OCI-LY7 (cell line): Measurements from ENCODE around the gene MORN1. TPM values are rescaled to one million over a fixed set of nuclear protein-coding genes. Genes with fewer than 3 reads are reported as not detected.

ENCODE experiments used
- BruUV-seq: library from RNA; stranded (reverse); fragments of 400-500 nt; replicated peaks from 2 replicates; lab custom pipeline; 2021; lab: Mats Ljungman, UMichigan
- CTCF ChIA-PET: fragments of 300-600 bp; sonication (Branson Sonifier 250); formaldehyde crosslinking; loops from one replicate; lab custom pipeline; 2022; ENCODE audit warnings: antibody characterized with exemption; ENCODE audit not compliant: unreplicated experiment; lab: Charles Lee
- POLR2A ChIA-PET: fragments of 300-600 bp; sonication (Branson Sonifier 250); formaldehyde crosslinking; loops from one replicate; lab custom pipeline; 2022; ENCODE audit warnings: antibody characterized with exemption; lab: Charles Lee
- DNase-seq: peaks from one replicate; pipeline ENCODE4 v3.0.0-alpha.2; 2015; ENCODE audit warnings: low spot score
- H2AFZ ChIP-seq: fragments of 200-600 bp; sonication (generic), shearing (Covaris generic); 2 replicates; pipeline ENCODE4 v1.6.1; 2014; ENCODE audit warnings: mild to moderate bottlenecking, antibody characterized with exemption, low read length, moderate library complexity
- H3K27ac ChIP-seq: fragments of 200-600 bp; sonication (generic); 2 replicates; pipeline ENCODE4 v1.5.1; 2014; ENCODE audit warnings: mixed run types, low read depth, mild to moderate bottlenecking, moderate library complexity, low read length, inconsistent platforms; ENCODE audit not compliant: poor library complexity, severe bottlenecking
- H3K36me3 ChIP-seq: fragments of 200-600 bp; sonication (generic); 2 replicates; pipeline ENCODE4 v1.6.1; 2014; ENCODE audit warnings: mild to moderate bottlenecking, antibody characterized with exemption, low read length, moderate library complexity, mixed read lengths; ENCODE audit not compliant: insufficient read depth
- H3K4me1 ChIP-seq: fragments of 200-600 bp; sonication (generic); 2 replicates; pipeline ENCODE4 v1.5.1; 2014; ENCODE audit warnings: mild to moderate bottlenecking, low read length; ENCODE audit not compliant: insufficient read depth, poor library complexity, severe bottlenecking
- H3K4me2 ChIP-seq: fragments of 200-600 bp; sonication (generic); 2 replicates; pipeline ENCODE4 v1.6.1; 2014; ENCODE audit warnings: mild to moderate bottlenecking, low read length
- H3K4me3 ChIP-seq: fragments of 200-600 bp; sonication (generic); 2 replicates; pipeline ENCODE4 v1.5.1; 2014; ENCODE audit warnings: mild to moderate bottlenecking, low read depth, low read length; ENCODE audit not compliant: poor library complexity, severe bottlenecking
- H3K79me2 ChIP-seq: fragments of 200-600 bp; sonication (generic); 2 replicates; pipeline ENCODE4 v1.6.1; 2016; ENCODE audit warnings: low read depth, mild to moderate bottlenecking, low read length, moderate library complexity, mixed read lengths; ENCODE audit not compliant: insufficient read depth
- H3K9me2 ChIP-seq: fragments of 200-600 bp; sonication (generic); 2 replicates; pipeline ENCODE4 v1.6.1; 2016; ENCODE audit warnings: mild to moderate bottlenecking, low read length, mixed read lengths; ENCODE audit not compliant: insufficient read depth
- H3K9me3 ChIP-seq: fragments of 200-600 bp; sonication (generic); 2 replicates; pipeline ENCODE4 v1.6.1; 2014; ENCODE audit warnings: mild to moderate bottlenecking, mixed run types, low read length, mixed read lengths
- H4K20me1 ChIP-seq: fragments of 200-600 bp; sonication (generic); 2 replicates; pipeline ENCODE4 v1.6.1; 2014; ENCODE audit warnings: mild to moderate bottlenecking, antibody characterized with exemption, low read length, moderate library complexity, mixed read lengths; ENCODE audit not compliant: insufficient read depth
- EZH2phosphoT487 ChIP-seq: fragments of 200-600 bp; sonication (generic); IDR thresholded peaks from 2 replicates; pipeline ENCODE4 v1.6.1; 2018; ENCODE audit warnings: low read depth, borderline replicate concordance, mild to moderate bottlenecking, mixed run types, antibody characterized with exemption, low read length, moderate library complexity, mixed read lengths
- intact Hi-C: fragments of 100-400 bp; cut with micrococcal nuclease; formaldehyde crosslinking; loops from one replicate; pipeline ENCODE4 v1.10.0; 2022; ENCODE audit not compliant: unreplicated experiment
- total RNA-seq, 2 experiments: library from RNA; depleted of rRNA in 1 of 2; stranded (reverse); fragments of >200 nt in 1 of 2; shearing (Covaris generic) in 1 of 2; gene quantifications; 2 replicates each; pipeline ENCODE4 v1.2.3, GENCODE V29; 2014 to 2022
- TF ChIP-seq, protein P1 (sequence below): fragments of 200-600 bp; sonication (generic); conservative IDR thresholded peaks from 2 replicates; pipeline ENCODE4 v1.5.1; 2014; ENCODE audit warnings: mild to moderate bottlenecking, antibody characterized with exemption, low read length, moderate library complexity, mixed read lengths

MORN1 gene
- total RNA-seq, 2 experiments from 2014 or later = 13.1 to 29.7 TPM

DNA sequence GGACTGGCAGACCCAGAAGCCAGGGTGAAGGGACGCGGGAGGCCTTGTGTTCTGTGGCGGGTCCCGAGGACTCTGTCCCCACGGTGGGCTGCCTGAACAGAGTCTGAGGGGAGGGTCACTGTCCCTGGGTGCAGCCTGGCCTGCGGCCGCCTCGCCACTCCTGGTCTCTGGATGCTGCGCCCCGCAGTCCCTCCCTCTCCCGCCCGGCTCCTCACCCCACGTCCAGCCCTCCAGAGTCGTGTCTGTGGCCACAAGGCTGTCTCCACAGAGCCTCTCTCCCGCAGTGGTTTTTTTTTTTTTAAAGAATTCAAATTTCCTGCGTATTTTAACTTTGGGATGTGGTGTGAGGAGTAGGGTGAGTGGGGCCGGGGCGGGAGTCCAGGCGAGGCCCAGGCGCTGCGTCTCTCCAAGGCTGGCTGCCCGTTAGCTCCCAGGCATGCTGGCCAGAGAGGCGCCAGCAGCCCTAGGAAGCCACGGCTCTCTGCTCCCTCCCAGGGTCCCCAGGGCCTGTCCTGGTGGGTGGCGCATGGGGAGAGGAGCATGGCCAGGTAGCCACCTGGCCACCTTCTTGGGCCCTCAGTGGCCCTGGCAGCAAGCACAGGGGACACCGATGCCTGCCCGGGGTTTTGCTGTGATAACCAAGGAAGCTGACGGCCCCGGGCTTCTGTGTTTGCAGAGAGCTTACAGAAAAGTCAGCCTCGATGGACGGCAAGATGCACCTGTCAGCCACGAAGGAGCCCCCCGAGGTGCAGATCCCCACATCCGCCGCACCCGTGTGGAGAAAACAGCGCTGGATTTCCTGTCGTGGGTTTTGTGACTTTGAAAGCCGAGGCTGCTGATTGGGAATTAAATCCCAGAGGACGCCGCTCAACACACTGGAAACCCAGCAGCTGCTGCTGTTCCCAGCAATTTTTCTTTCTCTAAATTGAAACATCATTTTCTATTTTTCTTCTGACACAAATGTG is 72.8 kb downstream of the MORN1 start:
- ChIA-PET CTCF (no interaction called here), POLR2A (no interaction called here)
- no peaks in the 10 kb centered on the region for H4K20me1 ChIP-seq
- no TSS peak for BruUV-seq
- TF ChIP-seq EZH2phosphoT487 = no peak
- TF ChIP-seq, protein P1, sequence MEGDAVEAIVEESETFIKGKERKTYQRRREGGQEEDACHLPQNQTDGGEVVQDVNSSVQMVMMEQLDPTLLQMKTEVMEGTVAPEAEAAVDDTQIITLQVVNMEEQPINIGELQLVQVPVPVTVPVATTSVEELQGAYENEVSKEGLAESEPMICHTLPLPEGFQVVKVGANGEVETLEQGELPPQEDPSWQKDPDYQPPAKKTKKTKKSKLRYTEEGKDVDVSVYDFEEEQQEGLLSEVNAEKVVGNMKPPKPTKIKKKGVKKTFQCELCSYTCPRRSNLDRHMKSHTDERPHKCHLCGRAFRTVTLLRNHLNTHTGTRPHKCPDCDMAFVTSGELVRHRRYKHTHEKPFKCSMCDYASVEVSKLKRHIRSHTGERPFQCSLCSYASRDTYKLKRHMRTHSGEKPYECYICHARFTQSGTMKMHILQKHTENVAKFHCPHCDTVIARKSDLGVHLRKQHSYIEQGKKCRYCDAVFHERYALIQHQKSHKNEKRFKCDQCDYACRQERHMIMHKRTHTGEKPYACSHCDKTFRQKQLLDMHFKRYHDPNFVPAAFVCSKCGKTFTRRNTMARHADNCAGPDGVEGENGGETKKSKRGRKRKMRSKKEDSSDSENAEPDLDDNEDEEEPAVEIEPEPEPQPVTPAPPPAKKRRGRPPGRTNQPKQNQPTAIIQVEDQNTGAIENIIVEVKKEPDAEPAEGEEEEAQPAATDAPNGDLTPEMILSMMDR = no peak
- H3K4me1 ChIP-seq = no peaks in the 10 kb centered on the region
- no peak overlapping the region for H3K4me3 ChIP-seq
- no peak overlapping the region for H3K4me2 ChIP-seq
- no peaks in the 10 kb centered on the region for H3K9me3 ChIP-seq
- no peaks in the 10 kb centered on the region for H3K9me2 ChIP-seq
- DNase-seq = no peak
- no peak overlapping the region for H3K27ac ChIP-seq
- no peak overlapping the region for H2AFZ ChIP-seq
- H3K36me3 ChIP-seq = no peaks in the 10 kb centered on the region
- intact Hi-C loops = no loop called here
- no peaks in the 10 kb centered on the region for H3K79me2 ChIP-seq

DNA sequence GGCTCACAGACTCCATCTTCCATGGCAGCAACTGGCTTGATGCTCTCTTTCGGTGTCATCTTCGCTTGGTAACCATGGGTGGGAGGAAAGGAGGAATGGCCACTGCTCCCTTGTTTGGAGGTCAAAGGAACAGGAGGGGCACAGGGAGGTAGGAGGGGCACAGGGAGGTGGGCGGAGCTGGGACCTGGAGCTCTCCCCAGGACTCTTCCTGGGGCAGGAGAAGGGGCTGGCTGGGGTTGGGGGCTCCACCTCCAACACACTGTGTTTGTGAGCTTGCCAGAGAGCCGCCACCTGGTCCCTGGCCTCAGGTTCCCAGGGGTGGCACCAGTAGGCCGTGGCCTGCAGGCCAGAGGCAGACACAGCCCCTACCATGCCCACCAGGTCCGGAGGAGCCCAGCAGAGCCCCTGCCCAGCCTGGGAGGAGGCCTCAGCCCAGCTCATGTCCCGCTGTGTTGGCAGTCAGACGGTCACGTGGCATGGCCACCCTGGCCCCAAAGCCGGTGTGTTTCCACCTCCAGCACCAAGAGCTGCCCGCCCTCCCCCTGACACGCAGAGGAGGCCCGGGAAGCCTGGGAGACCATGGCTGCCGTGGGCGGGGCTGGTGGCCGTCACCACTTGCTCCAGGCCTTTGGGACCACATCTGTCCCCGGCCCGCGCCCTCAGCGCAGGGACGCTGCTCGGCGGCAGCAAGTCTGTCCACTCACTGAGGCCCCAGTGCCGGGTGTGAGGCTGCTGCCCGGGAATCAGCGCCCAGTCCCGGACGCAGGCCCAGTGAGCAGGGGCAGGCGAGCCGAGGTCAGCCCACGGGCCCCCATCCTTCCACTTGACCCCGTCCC is 73.9 kb downstream of the MORN1 start:
- ChIA-PET CTCF (no interaction called here), POLR2A (no interaction called here)
- H2AFZ ChIP-seq = no peak overlapping the region
- TF ChIP-seq, protein P1 = no peak
- TF ChIP-seq EZH2phosphoT487 = no peak
- H3K36me3 ChIP-seq = no peaks in the 10 kb centered on the region
- H3K27ac ChIP-seq = no peak overlapping the region
- BruUV-seq = no TSS peak
- H3K4me1 ChIP-seq = no peaks in the 10 kb centered on the region
- intact Hi-C loops = no loop called here
- H3K9me2 ChIP-seq = no peaks in the 10 kb centered on the region
- H4K20me1 ChIP-seq = no peaks in the 10 kb centered on the region
- no peaks in the 10 kb centered on the region for H3K79me2 ChIP-seq
- no peak for DNase-seq
- H3K9me3 ChIP-seq = no peaks in the 10 kb centered on the region
- H3K4me3 ChIP-seq = no peak overlapping the region
- no peak overlapping the region for H3K4me2 ChIP-seq
